Activated T-cell treated with anti-CD3 and anti-CD28 coated beads, Interleukin-2, amount 50 U/mL, for 72 hours (primary cell): ENCODE data around the gene UPK3A. TPM values are rescaled to one million over a fixed set of nuclear protein-coding genes. Genes with fewer than 3 reads are reported as not detected.
A peak's percentile ranks its signal among the peaks of the same experiment; 100 is the strongest.
"Not testable (repeated sequence)": the region's sequence is repeated elsewhere in the genome, so short reads cannot be mapped to it uniquely, and the experiment has no call there.

Experiments used
- ATAC-seq, 2 donors: fragments of 150-1000 bp; cut with Tn5 transposase; replicated peaks in 1 of 2; 2 replicates each; pipeline ENCODE4 v1.10.0; 2021; ENCODE audit warnings: moderate library complexity in 2 of 2, mild to moderate bottlenecking in 1 of 2
- DNase-seq, 2 donors: peaks; one replicate each; pipeline ENCODE4 v3.0.0; 2021 to 2022; ENCODE audit warnings: mixed read lengths in 1 of 2
- H3K27ac Mint-ChIP-seq: one replicate; pipeline ENCODE4 v1.8.0; 2022; ENCODE audit warnings: mild to moderate bottlenecking, moderate library complexity, mixed read lengths
- H3K27me3 Mint-ChIP-seq: one replicate; pipeline ENCODE4 v1.8.0; 2022; ENCODE audit warnings: low read depth, mixed read lengths
- H3K36me3 Mint-ChIP-seq, 2 donors: one replicate each; pipeline ENCODE4 v1.8.0; 2022; ENCODE audit warnings: mixed read lengths in 2 of 2, mild to moderate bottlenecking in 1 of 2; ENCODE audit not compliant: insufficient read depth in 2 of 2
- H3K4me1 Mint-ChIP-seq: one replicate; pipeline ENCODE4 v1.8.0; 2022; ENCODE audit warnings: low read depth, mixed read lengths
- H3K4me3 Mint-ChIP-seq, 2 donors: one replicate each; pipeline ENCODE4 v1.8.0; 2022; ENCODE audit warnings: mild to moderate bottlenecking in 2 of 2, mixed read lengths in 2 of 2, moderate library complexity in 2 of 2
- H3K9me3 Mint-ChIP-seq, 2 donors: one replicate each; pipeline ENCODE4 v1.8.0; 2022; ENCODE audit warnings: mixed read lengths in 2 of 2
- total RNA-seq, 2 donors: library from RNA; stranded (reverse); gene quantifications; one replicate each; pipeline ENCODE4 v1.2.3, GENCODE V29; 2022

UPK3A gene
- total RNA-seq, 2 donors from 2014 or later, result not detected

- Mint-ChIP-seq H3K4me3 (peak overlapping the region; percentile 1 to 15), H3K9me3 (no peaks in the 10 kb centered on the region), H3K4me1 (peaks cover 44% of the 10 kb centered on the region), H3K27ac (peak overlapping the region; percentile 18), H3K36me3 (peaks cover 17 to 36% of the 10 kb centered on the region in 2 donors), H3K27me3 (no peaks in the 10 kb centered on the region)
- DNase-seq (no peak), ATAC-seq (no peak)
These were observed 38.9 kb downstream of the UPK3A start for GRCh38 chr22:45323695-45324094.

GRCh38 chr22:45324311-45324711, 39.6 kb downstream of the UPK3A start:
- Mint-ChIP-seq H3K27ac (peak overlapping the region; percentile 18), H3K4me3 (peak overlapping the region in 1 of 2 donors; percentile 15), H3K9me3 (no peaks in the 10 kb centered on the region)

GRCh38 chr22:45328261-45328660, 43.5 kb downstream of the UPK3A start:
- Mint-ChIP-seq H3K4me1 (peaks cover 12% of the 10 kb centered on the region), H3K27ac (peak overlapping the region; percentile 46), H3K36me3 (peaks cover 17 to 28% of the 10 kb centered on the region in 2 donors)
- H3K27me3 Mint-ChIP-seq, H3K4me3 Mint-ChIP-seq, DNase-seq, H3K9me3 Mint-ChIP-seq, ATAC-seq: not testable (repeated sequence)

More at GRCh38 chr22:45324311-45324711, 39.6 kb downstream of the UPK3A start:
- no peak for DNase-seq
- no peaks in the 10 kb centered on the region for H3K27me3 Mint-ChIP-seq
- H3K4me1 Mint-ChIP-seq, result peaks cover 40% of the 10 kb centered on the region
- no peak for ATAC-seq
- peaks cover 17 to 36% of the 10 kb centered on the region in 2 donors for H3K36me3 Mint-ChIP-seq

- peaks cover 7% of the 10 kb centered on the region for H3K4me1 Mint-ChIP-seq
- peak overlapping the region; percentile 46 for H3K27ac Mint-ChIP-seq
- no peaks in the 10 kb centered on the region for H3K9me3 Mint-ChIP-seq
- H3K4me3 Mint-ChIP-seq, result no peak overlapping the region
- peaks cover 9 to 22% of the 10 kb centered on the region in 2 donors for H3K36me3 Mint-ChIP-seq
- H3K27me3 Mint-ChIP-seq, result no peaks in the 10 kb centered on the region
- DNase-seq, result no peak
- ATAC-seq, result no peak
These were observed 44.2 kb downstream of the UPK3A start for GRCh38 chr22:45328822-45329529.

- ATAC-seq (peak in 1 of 2 donors; percentile 43), DNase-seq (no peak)
- no peak overlapping the region for H3K27ac Mint-ChIP-seq
- H3K27me3 Mint-ChIP-seq, result no peaks in the 10 kb centered on the region
- H3K4me1 Mint-ChIP-seq, result peaks cover 5% of the 10 kb centered on the region
- no peaks in the 10 kb centered on the region for H3K9me3 Mint-ChIP-seq
- H3K36me3 Mint-ChIP-seq, result peaks cover 9 to 20% of the 10 kb centered on the region in 2 donors
- H3K4me3 Mint-ChIP-seq, result no peak overlapping the region
These were observed 44.8 kb downstream of the UPK3A start for GRCh38 chr22:45329530-45329936.

- peaks cover 5% of the 10 kb centered on the region for H3K4me1 Mint-ChIP-seq
- DNase-seq (no peak), ATAC-seq (no peak)
- no peaks in the 10 kb centered on the region for H3K27me3 Mint-ChIP-seq
- peak overlapping the region; percentile 40 for H3K27ac Mint-ChIP-seq
- no peak overlapping the region for H3K4me3 Mint-ChIP-seq
- no peaks in the 10 kb centered on the region for H3K9me3 Mint-ChIP-seq
- H3K36me3 Mint-ChIP-seq, result peaks cover 4 to 14% of the 10 kb centered on the region in 2 donors
These were observed 45.8 kb downstream of the UPK3A start for GRCh38 chr22:45330548-45330947.

- DNase-seq (no peak), ATAC-seq (no peak)
- peaks cover 4 to 14% of the 10 kb centered on the region in 2 donors for H3K36me3 Mint-ChIP-seq
- H3K27me3 Mint-ChIP-seq, result no peaks in the 10 kb centered on the region
- H3K4me3 Mint-ChIP-seq, result no peak overlapping the region
- no peaks in the 10 kb centered on the region for H3K9me3 Mint-ChIP-seq
- peaks cover 10% of the 10 kb centered on the region for H3K4me1 Mint-ChIP-seq
- no peak overlapping the region for H3K27ac Mint-ChIP-seq
These were observed 46.7 kb downstream of the UPK3A start for GRCh38 chr22:45331486-45331885.

GRCh38 chr22:45332001-45332400, 47.3 kb downstream of the UPK3A start:
- H3K36me3 Mint-ChIP-seq, result peaks cover 4 to 17% of the 10 kb centered on the region in 2 donors
- H3K27me3 Mint-ChIP-seq, result no peaks in the 10 kb centered on the region
- H3K4me1 Mint-ChIP-seq, result peaks cover 15% of the 10 kb centered on the region
- DNase-seq (no peak), ATAC-seq (no peak)
- H3K9me3 Mint-ChIP-seq, result no peaks in the 10 kb centered on the region
- no peak overlapping the region for H3K4me3 Mint-ChIP-seq
- H3K27ac Mint-ChIP-seq, result no peak overlapping the region

GRCh38 chr22:45334068-45334467, 49.3 kb downstream of the UPK3A start:
- Mint-ChIP-seq H3K4me1 (peaks cover 15% of the 10 kb centered on the region), H3K27ac (no peak overlapping the region), H3K9me3 (no peaks in the 10 kb centered on the region), H3K4me3 (no peak overlapping the region), H3K27me3 (no peaks in the 10 kb centered on the region), H3K36me3 (peaks cover 4 to 26% of the 10 kb centered on the region in 2 donors)
- ATAC-seq (no peak), DNase-seq (no peak)

GRCh38 chr22:45334528-45334927, 49.8 kb downstream of the UPK3A start:
- Mint-ChIP-seq H3K4me3 (no peak overlapping the region), H3K27ac (no peak overlapping the region), H3K36me3 (peaks cover 4 to 26% of the 10 kb centered on the region in 2 donors), H3K4me1 (peaks cover 15% of the 10 kb centered on the region), H3K9me3 (no peaks in the 10 kb centered on the region), H3K27me3 (no peaks in the 10 kb centered on the region)
- ATAC-seq, result no peak
- DNase-seq, result no peak

GRCh38 chr22:45335021-45335818, 50.5 kb downstream of the UPK3A start:
- no peak for DNase-seq
- Mint-ChIP-seq H3K36me3 (peaks cover 5 to 31% of the 10 kb centered on the region in 2 donors), H3K9me3 (no peaks in the 10 kb centered on the region), H3K27me3 (no peaks in the 10 kb centered on the region), H3K4me3 (no peak overlapping the region), H3K4me1 (peaks cover 16% of the 10 kb centered on the region), H3K27ac (no peak overlapping the region)
- ATAC-seq, result no peak

- Mint-ChIP-seq H3K27ac (no peak overlapping the region), H3K4me3 (no peak overlapping the region), H3K4me1 (peaks cover 24% of the 10 kb centered on the region), H3K9me3 (no peaks in the 10 kb centered on the region), H3K27me3 (no peaks in the 10 kb centered on the region), H3K36me3 (peaks cover 5 to 35% of the 10 kb centered on the region in 2 donors)
- DNase-seq (no peak), ATAC-seq (no peak)
These were observed 51.2 kb downstream of the UPK3A start for GRCh38 chr22:45335854-45336522.

- Mint-ChIP-seq H3K4me1 (peaks cover 34% of the 10 kb centered on the region), H3K27me3 (no peaks in the 10 kb centered on the region), H3K36me3 (peaks cover 5 to 38% of the 10 kb centered on the region in 2 donors), H3K9me3 (no peaks in the 10 kb centered on the region), H3K27ac (no peak overlapping the region), H3K4me3 (peak overlapping the region; percentile 27 to 49)
- no peak for DNase-seq
- ATAC-seq, result no peak
These were observed 52.3 kb downstream of the UPK3A start for GRCh38 chr22:45336971-45337431.
